Stimulated activated effector memory CD8-positive, alpha-beta T cell treated with anti-CD3 and anti-CD28 coated beads, Interleukin-12 subunit alpha, Interleukin-12 subunit beta, amount 100 ng/mL, for 72 hours (primary cell): ENCODE data around the gene RAG1.

Experiments used
- ATAC-seq: fragments of 150-1000 bp; cut with Tn5 transposase; 2 replicates; pipeline ENCODE4 v1.10.0; 2021
- DNase-seq, 2 donors: peaks; one replicate each; pipeline ENCODE4 v3.0.0; 2021 to 2022; ENCODE audit warnings: low spot score in 2 of 2
- H3K27ac Mint-ChIP-seq: one replicate; pipeline ENCODE4 v1.8.0; 2022; ENCODE audit warnings: mild to moderate bottlenecking, mixed read lengths
- H3K36me3 Mint-ChIP-seq: one replicate; pipeline ENCODE4 v1.8.0; 2022; ENCODE audit warnings: mild to moderate bottlenecking, mixed read lengths
- H3K4me1 Mint-ChIP-seq: one replicate; pipeline ENCODE4 v1.8.0; 2022; ENCODE audit warnings: mixed read lengths
- H3K4me3 Mint-ChIP-seq: one replicate; pipeline ENCODE4 v1.8.0; 2022; ENCODE audit warnings: mild to moderate bottlenecking, mixed read lengths
- H3K9me3 Mint-ChIP-seq: one replicate; pipeline ENCODE4 v1.8.0; 2022; ENCODE audit warnings: mixed read lengths

RAG1 gene

GRCh38 chr11:36577373-36577772 lies 9.6 kb downstream of the RAG1 start:
- Mint-ChIP-seq H3K36me3 (no peaks in the 10 kb centered on the region), H3K4me1 (no peaks in the 10 kb centered on the region), H3K9me3 (no peaks in the 10 kb centered on the region), H3K4me3 (no peak overlapping the region), H3K27ac (no peak overlapping the region)
- ATAC-seq (no peak), DNase-seq (no peak)

GRCh38 chr11:36577859-36578258 lies 10.1 kb downstream of the RAG1 start:
- no peak for DNase-seq
- H3K27ac Mint-ChIP-seq, result no peak overlapping the region
- no peak for ATAC-seq
- no peaks in the 10 kb centered on the region for H3K36me3 Mint-ChIP-seq
- no peaks in the 10 kb centered on the region for H3K4me1 Mint-ChIP-seq
- H3K4me3 Mint-ChIP-seq, result no peak overlapping the region
- H3K9me3 Mint-ChIP-seq, result no peaks in the 10 kb centered on the region

GRCh38 chr11:36578458-36578857 lies 10.7 kb downstream of the RAG1 start:
- Mint-ChIP-seq H3K9me3 (no peaks in the 10 kb centered on the region), H3K36me3 (no peaks in the 10 kb centered on the region), H3K4me1 (no peaks in the 10 kb centered on the region), H3K4me3 (no peak overlapping the region), H3K27ac (no peak overlapping the region)
- ATAC-seq, result no peak
- DNase-seq, result no peak

- ATAC-seq (no peak), DNase-seq (no peak)
- Mint-ChIP-seq H3K4me1 (no peaks in the 10 kb centered on the region), H3K4me3 (no peak overlapping the region), H3K36me3 (no peaks in the 10 kb centered on the region), H3K9me3 (no peaks in the 10 kb centered on the region), H3K27ac (no peak overlapping the region)
Measured at GRCh38 chr11:36581536-36581935, 13.7 kb downstream of the RAG1 start.

- DNase-seq (no peak), ATAC-seq (no peak)
- H3K27ac Mint-ChIP-seq, result no peak overlapping the region
- no peak overlapping the region for H3K4me3 Mint-ChIP-seq
- H3K36me3 Mint-ChIP-seq, result no peaks in the 10 kb centered on the region
- no peaks in the 10 kb centered on the region for H3K4me1 Mint-ChIP-seq
- H3K9me3 Mint-ChIP-seq, result no peaks in the 10 kb centered on the region
Measured at GRCh38 chr11:36583667-36584066, 15.9 kb downstream of the RAG1 start.

- no peaks in the 10 kb centered on the region for H3K36me3 Mint-ChIP-seq
- no peaks in the 10 kb centered on the region for H3K4me1 Mint-ChIP-seq
- H3K4me3 Mint-ChIP-seq, result no peak overlapping the region
- ATAC-seq (no peak), DNase-seq (no peak)
- H3K27ac Mint-ChIP-seq, result no peak overlapping the region
- no peaks in the 10 kb centered on the region for H3K9me3 Mint-ChIP-seq
Measured at GRCh38 chr11:36586543-36586942, 18.7 kb downstream of the RAG1 start.

- Mint-ChIP-seq H3K36me3 (no peaks in the 10 kb centered on the region), H3K27ac (no peak overlapping the region), H3K4me1 (no peaks in the 10 kb centered on the region), H3K9me3 (no peaks in the 10 kb centered on the region), H3K4me3 (no peak overlapping the region)
- DNase-seq (no peak), ATAC-seq (no peak)
Measured at GRCh38 chr11:36588099-36588498, 20.3 kb downstream of the RAG1 start.

GRCh38 chr11:36590513-36590912 lies 22.7 kb downstream of the RAG1 start:
- no peak overlapping the region for H3K27ac Mint-ChIP-seq
- no peak for ATAC-seq
- H3K36me3 Mint-ChIP-seq, result no peaks in the 10 kb centered on the region
- H3K4me1 Mint-ChIP-seq, result peaks cover 10% of the 10 kb centered on the region
- H3K9me3 Mint-ChIP-seq, result no peaks in the 10 kb centered on the region
- H3K4me3 Mint-ChIP-seq, result no peak overlapping the region
- no peak for DNase-seq

GRCh38 chr11:36591433-36591832 lies 23.6 kb downstream of the RAG1 start:
- Mint-ChIP-seq H3K4me3 (no peak overlapping the region), H3K4me1 (peaks cover 10% of the 10 kb centered on the region), H3K36me3 (no peaks in the 10 kb centered on the region), H3K27ac (no peak overlapping the region), H3K9me3 (no peaks in the 10 kb centered on the region)
- DNase-seq, result no peak
- no peak for ATAC-seq

- no peak for DNase-seq
Measured at GRCh38 chr11:36594316-36594989, 26.6 kb downstream of the RAG1 start, which contains the start of gene IFTAP. Gene IFTAP (plus strand): TSS chr11:36594502. CDS start chr11:36610104, 15,602 bp downstream.

GRCh38 chr11:36596880-36597279 lies 29.1 kb downstream of the RAG1 start:
- H3K4me3 Mint-ChIP-seq, result no peak overlapping the region
- no peaks in the 10 kb centered on the region for H3K9me3 Mint-ChIP-seq
- no peaks in the 10 kb centered on the region for H3K36me3 Mint-ChIP-seq
- peaks cover 10% of the 10 kb centered on the region for H3K4me1 Mint-ChIP-seq
- DNase-seq, result no peak
- ATAC-seq, result peak; percentile 46
- no peak overlapping the region for H3K27ac Mint-ChIP-seq

More at GRCh38 chr11:36594316-36594989, 26.6 kb downstream of the RAG1 start, which contains the start of gene IFTAP:
- H3K4me1 Mint-ChIP-seq, result peaks cover 10% of the 10 kb centered on the region
- H3K9me3 Mint-ChIP-seq, result no peaks in the 10 kb centered on the region
- peak; percentile 60 for ATAC-seq
- peak within 1 kb of the TSS; percentile 71 for H3K4me3 Mint-ChIP-seq
- H3K27ac Mint-ChIP-seq, result no peak within 1 kb of the TSS
- H3K36me3 Mint-ChIP-seq, result no peaks in the 10 kb centered on the region

GRCh38 chr11:36598051-36598450 lies 30.2 kb downstream of the RAG1 start, which contains the start of gene RAG2:
Gene RAG2 (minus strand): TSS chr11:36598236. CDS start chr11:36594168, 4,068 bp downstream.
- peaks cover 10% of the 10 kb centered on the region for H3K4me1 Mint-ChIP-seq
- DNase-seq (no peak), ATAC-seq (no peak)
- no peaks in the 10 kb centered on the region for H3K36me3 Mint-ChIP-seq
- H3K9me3 Mint-ChIP-seq, result no peaks in the 10 kb centered on the region
- H3K27ac Mint-ChIP-seq, result no peak within 1 kb of the TSS
- no peak within 1 kb of the TSS for H3K4me3 Mint-ChIP-seq

GRCh38 chr11:36600180-36600579 lies 32.4 kb downstream of the RAG1 start:
- H3K4me3 Mint-ChIP-seq, result no peak overlapping the region
- no peaks in the 10 kb centered on the region for H3K36me3 Mint-ChIP-seq
- H3K4me1 Mint-ChIP-seq, result no peaks in the 10 kb centered on the region
- ATAC-seq (no peak), DNase-seq (no peak)
- no peak overlapping the region for H3K27ac Mint-ChIP-seq
- H3K9me3 Mint-ChIP-seq, result no peaks in the 10 kb centered on the region

GRCh38 chr11:36601155-36601554 lies 33.3 kb downstream of the RAG1 start:
- H3K4me3 Mint-ChIP-seq, result no peak overlapping the region
- H3K36me3 Mint-ChIP-seq, result no peaks in the 10 kb centered on the region
- H3K4me1 Mint-ChIP-seq, result no peaks in the 10 kb centered on the region
- DNase-seq, result no peak
- H3K9me3 Mint-ChIP-seq, result no peaks in the 10 kb centered on the region
- ATAC-seq, result no peak
- H3K27ac Mint-ChIP-seq, result no peak overlapping the region

GRCh38 chr11:36602135-36602534 lies 34.3 kb downstream of the RAG1 start:
- Mint-ChIP-seq H3K36me3 (no peaks in the 10 kb centered on the region), H3K27ac (no peak overlapping the region), H3K4me3 (no peak overlapping the region), H3K9me3 (no peaks in the 10 kb centered on the region), H3K4me1 (no peaks in the 10 kb centered on the region)
- DNase-seq (no peak), ATAC-seq (no peak)
